NCI-H1105 treated with DMSO at 0.1 percent for 48 hours (cell line): Measurements from ENCODE around the gene MTMR12.
"Not testable (repeated sequence)": the region's sequence is repeated elsewhere in the genome, so short reads cannot be mapped to it uniquely, and the experiment has no call there.

Experiments
- DNase-seq: peaks from one replicate; lab custom pipeline; 2025; lab: John Stamatoyannopoulos, UW

Gene MTMR12

DNA sequence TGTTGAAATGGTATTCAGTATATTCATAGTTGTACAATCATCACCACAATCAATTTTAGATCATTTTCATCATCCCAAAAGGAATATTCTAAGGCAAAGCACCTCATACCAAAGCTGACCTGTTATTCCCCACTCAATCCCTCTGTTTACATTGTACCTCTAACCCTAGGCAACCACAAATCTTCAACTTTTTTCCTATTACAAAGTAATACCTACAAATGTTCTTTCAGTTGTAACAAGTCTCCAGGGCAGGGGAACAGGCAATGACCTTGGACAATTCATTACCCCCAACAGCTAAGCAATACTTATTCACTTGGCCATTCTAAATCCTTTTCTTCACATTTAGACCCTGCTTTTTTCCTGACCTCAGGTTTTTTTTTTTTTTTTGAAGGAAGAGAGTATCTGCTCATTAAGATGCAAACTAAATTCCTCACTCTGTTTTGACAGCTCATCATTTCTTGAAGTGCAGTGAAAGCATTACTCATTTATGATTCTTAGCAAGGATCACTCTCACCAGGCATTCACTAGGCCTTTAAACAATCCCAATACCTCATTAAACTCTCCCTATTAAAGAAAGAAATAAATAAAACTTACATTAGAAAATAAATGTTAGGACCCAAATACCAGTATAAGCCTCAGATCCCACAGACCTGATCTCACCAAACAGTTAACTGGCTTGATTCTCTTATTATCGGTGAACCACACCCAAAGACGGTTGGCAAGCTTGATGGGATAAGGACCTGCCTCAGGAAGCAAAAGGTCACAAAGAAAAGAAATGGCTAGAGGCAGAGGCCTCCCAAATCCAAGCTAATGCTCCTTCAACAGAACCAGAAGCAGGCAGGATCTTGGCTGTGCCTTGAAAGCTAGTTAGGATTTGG lies 15.3 kb downstream of the MTMR12 start:
- DNase-seq: no peak

DNA sequence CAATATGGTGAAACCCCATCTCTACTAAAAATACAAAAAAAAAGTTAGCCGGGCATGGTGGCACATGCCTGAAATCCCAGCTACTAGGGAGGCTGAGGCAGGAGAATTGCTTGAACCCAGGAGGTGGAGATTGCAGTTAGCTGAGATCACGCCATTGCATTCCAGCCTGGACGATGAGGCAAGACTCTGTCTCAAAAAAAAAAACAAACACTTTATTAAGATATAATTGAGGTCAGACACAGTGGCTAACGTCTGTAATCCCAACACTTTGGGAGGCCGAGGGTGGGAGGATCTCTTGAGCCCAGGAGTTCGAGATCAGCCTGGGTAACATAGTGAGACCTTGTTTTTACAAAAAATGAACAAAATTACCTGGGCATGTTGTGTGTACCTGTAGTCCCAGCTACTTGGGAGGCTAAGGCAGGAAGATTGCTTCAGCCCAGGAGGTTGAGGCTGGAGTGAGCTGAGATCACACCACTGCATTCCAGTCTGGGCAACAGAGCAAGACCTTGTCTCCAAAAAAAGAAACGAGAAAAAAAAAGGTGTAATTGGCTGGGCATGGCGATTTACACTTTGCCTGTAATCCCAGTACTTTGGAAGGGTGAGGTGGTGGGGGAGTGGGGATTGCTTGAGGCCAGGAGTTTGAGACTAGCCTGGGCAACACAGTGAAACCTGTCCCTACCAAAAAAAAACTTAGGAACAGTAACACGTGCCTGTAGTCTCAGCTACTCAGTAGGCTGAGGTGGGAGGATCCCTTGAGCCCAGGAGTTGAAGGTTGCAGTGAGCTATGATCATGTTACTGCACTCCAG lies 16.6 kb downstream of the MTMR12 start:
- DNase-seq: not testable (repeated sequence)

DNA sequence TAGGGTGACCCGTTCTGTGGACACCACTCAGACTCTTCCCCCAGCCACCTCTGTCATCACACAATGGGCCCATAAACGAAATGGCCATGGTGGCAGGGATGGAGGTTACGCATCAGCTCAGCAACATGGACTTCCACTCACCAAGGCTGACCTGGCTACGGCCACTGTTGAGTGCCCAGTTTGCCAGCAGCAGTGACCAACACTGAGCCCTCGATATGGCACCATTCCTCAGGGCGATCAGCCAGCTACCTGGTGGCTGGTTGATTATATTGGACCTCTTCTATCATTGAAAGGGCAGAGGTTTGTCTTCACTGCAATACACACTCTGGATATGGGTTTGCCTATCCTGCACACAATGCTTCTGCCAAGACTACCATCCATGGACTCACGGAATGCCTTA lies 21.1 kb downstream of the MTMR12 start:
- DNase-seq: no peak

DNA sequence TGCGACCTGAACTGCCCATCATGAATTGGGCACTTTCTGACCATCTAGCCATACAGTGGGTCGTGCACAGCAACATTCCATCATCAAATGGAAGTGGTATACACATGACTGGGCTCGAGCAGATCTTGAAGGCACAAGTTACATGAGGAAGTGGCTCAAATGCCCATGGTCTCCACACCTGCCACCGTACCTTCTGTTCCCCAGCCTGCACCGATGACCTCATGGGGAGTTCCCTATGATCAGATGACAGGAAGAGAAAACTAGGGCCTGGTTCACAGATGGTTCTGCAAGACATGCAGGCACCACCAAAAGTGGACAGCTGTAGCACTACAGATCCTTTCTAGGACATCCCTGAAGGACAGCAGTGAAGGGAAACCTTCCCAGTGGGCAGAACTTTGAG lies 21.8 kb downstream of the MTMR12 start:
- DNase-seq: no peak

DNA sequence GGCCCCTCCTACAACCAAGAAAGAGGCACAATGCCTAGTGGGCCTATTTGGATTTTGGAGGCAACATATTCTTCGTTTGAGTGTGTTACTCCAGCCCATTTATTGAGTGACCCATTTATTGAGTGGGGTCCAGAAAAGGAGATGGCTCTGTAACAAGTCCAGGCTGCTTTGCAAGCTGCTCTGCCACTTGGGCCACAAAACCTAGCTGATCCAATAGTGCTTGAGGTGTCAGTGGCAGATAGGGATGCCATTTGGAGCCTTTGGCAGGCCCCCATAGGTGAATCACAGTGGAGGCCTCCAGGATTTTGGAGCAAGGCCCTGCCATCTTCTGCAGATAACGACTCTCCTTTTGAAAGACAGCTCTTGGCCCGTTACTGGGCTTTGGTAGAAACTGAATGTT lies 22.2 kb downstream of the MTMR12 start:
- not testable (repeated sequence) for DNase-seq

DNA sequence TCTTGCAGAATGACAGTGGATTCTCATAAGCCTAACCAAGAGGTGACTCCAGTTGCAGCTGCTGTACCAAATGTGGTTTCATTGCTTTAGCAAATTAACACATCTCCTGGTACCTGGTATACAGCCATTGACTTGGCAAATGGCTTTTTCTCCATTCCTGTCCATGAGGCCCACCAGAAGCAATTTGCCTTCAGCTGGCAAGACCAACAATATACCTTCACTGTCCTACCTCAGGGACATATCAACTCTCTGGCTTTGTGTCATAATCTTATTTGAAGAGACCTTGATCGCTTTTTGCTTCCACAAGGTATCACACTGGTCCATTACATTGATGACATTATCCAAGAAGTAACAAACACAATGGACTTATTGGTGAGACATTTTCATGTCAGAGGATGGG lies 22.8 kb downstream of the MTMR12 start:
- DNase-seq: not testable (repeated sequence)

DNA sequence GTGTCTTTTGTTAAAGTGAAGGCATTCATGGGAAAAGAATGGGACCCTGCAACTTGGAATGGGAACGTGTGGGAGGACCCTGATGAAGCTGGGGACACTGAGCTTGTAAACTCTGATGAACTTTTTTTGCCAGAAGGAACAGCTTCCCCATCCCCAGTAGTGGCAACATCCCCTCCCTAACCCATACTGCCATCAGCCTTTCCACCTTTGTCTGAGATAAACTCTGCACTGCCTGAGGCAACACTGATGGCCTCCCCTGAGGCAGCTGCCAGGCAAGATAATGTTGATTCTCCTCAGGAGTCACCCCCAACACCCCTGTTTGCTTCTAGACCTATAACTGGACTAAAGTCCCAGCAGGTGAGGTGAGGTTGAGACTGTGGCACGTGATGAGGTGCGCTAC lies 24.6 kb downstream of the MTMR12 start:
- not testable (repeated sequence) for DNase-seq

DNA sequence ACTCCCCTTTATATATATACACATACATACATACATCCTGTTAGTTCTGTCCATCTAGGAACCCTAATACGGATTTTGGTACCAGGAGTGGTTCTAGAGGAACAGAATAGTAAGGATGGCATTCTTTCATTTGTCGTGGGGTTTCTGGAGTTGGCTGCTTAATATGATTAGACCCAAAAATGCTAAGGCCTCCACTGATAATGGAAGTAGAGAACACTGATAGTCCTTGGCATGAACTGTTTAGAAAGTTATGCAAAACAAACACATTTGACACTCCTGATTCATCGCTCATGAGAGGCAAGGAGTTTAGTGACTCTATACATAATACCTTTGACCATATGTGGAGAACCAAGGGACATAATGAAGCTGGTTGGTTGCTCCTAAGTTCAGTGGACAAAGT lies 25.2 kb downstream of the MTMR12 start:
- DNase-seq: not testable (repeated sequence)

DNA sequence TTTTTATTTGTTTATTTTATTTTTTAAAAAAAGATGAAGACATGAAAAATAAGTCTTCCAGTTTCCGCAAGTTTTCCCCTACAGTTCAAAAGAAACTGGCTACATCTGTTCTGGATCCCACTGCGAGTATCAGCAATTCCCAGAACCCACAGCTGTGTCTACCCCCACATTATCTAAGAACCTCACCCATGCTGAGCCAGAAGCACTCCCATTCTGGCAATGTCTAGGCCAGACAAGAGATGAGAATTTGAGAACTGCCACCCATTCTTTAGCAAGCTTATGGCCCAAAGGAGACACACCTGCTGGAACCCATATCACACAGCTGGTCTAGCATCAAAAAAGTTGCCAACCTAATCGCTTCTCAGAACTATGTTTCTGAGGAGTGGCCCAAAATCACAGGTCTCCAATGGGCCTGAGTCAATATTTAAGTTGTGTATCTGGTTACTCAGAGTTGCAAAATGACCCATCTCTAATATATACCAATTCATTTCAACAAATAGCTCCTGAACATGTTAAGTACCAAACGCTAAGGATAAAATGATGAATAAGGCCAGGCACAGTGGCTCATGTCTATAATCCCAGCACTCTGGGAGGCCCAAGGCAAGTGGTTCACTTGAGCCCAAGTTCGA lies 27.1 kb downstream of the MTMR12 start:
- no peak for DNase-seq

DNA sequence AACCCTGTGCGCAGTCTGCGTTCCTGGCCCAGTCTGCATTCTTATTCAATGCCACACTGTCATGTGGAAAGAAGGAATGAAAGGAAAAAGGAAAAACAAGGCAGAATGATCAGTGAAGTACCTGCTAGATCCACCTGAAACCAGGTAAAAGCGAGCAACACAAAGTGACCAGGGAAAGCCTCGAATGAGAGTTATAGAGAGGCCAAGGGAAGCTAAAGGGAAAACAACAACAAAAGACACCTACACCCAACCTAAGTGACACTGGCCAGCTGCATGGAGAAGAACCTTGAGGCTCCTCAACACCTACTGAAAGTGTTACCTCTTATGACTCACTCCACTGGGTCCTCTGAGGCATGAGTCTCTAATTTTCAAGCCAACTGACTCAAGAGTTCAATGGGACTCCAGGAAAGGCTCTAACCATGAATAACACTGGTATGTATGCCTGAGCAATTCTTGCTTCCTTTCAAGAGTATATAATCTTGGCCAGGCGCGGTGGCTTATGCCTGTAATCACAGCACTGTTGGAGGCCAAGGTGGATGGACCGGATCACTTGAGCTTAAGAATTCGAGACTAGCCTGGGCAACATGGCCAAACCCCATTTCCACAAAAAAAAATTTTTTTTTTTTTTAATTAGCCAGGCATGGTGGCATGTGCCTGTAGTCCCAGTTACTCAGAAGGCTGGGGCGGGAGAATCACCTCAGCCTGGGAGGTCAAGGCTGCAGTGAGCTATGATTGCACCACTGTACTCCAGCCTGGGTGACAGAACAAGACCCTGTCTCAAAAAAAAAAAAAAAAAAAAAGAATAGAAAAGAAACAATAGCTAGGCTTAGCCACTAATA lies 29.0 kb downstream of the MTMR12 start:
- no peak for DNase-seq

DNA sequence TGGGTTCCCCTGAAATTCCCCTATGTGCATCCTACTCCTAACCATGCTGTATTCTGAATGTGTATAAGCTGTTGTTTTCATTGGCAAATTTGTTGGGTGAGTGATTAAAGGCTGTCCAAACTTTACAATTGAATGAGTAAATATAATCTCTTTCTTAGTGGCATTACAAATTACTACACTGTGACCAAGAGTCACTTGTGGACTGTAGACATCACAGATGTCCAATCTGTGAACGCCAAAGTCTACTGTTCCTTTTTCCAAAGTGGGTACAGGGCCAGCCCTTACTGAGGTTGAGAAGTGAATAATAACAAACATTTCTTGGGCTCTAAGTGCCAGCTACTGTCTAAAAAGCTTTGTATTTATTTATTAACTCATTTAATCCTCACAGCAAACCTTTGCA lies 29.7 kb downstream of the MTMR12 start:
- DNase-seq: no peak

DNA sequence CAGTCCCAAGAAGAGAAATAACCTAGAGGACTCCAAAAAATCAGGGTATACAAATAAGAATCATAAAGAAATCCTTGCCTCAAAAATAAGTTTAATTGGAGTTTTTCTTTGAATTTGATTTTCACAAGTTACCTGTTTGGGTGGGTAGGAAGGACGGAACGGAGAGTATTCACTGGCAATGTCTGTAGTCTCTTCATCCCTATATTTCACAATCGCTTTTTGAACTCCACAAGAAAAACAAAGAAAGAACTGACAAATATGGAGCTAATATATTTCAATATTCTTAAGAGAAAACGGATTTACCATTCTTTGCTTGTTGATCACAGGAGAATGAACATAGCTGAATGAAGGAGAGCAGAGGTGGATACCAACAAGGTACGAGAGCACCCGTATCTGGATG lies 30.1 kb downstream of the MTMR12 start:
- no peak for DNase-seq

DNA sequence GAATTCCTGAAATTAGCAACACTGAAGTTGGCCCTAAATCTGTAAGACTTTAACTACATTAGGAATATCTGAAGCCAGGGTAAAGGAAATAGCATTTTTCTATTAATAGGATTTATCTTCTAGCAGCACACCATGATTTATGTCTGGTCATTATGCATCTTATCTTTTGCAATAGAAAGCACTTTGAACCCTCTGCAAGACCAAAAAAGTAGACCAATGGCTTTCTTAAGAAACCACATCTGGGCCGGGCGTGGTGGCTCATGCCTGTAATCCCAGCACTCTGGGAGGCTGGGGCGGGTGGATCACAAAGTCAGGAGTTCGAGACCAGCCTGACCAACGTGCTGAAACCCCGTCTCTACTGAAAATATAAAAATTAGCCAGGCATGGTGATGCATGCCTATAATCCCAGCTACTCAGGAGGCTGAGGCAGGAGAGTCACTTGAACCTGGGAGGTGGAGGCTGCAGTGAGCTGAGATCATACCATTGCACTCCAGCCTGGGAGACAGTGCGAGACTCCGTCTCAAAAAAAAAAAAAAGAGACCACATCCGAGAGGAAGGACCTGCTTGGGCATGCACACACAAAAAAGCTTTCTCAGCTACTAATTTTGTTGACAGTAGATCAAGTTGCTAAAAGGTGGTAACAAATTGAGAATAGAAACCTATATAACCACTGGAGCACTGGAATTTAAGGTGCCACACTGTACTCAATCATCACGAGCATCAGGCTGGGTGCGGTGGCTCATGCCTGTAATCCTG lies 31.2 kb downstream of the MTMR12 start:
- peak; percentile 2 for DNase-seq

DNA sequence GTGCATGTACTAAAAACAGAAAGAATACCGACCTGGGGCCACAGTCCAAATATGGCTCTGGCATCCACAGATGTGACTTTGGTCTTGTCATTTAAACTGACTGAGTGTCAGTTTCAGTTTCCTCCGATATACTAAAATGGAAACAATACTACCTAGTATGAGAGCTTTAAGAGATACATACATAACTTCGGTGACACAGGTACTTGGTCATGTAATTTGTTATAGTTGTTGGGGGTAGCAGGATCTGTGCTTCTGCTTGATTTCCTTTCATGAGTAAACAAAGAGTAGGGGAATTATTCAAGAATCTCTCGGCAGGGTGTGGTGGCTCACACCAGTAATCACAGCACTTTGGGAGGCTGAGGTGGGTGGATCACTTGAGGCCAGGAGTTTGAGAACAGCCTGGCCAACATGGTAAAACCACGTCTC lies 32.1 kb downstream of the MTMR12 start:
- DNase-seq: no peak

DNA sequence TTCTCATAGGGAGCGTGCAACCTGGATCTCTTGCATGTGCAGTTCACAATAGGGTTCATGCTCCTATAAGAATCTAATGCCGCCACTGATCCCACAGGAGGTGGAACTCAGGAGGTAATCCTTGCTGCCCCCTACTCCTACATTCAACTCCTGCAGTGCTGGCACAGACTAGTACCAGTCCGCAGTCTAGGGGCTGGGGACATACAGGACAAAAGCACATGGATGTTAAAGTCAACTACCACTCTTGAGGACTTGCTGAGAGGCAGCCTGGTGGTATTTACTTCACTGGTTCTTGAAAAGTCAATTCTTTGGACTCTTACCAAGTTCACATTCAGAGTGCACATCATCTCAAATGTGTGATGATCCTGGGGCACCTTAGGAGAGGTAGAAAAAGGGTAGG lies 33.0 kb downstream of the MTMR12 start:
- no peak for DNase-seq

DNA sequence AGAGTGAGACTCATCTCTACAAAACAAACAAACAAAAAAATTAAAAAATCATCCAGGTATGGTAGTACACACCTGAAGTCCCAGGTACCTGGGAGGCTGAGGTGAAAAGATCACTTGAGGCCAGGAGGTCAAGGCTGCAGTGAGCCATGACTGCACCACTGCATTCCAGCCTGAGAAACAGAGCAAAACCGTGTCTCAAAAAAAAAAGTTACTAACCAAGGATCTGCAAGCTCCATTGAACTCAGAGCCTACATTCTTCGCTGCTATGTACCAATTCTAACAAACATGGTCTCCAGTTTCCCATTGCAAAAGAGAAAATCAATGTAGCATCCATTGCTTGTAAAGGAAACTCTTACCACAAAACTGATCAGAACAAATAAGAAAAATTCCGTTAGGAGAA lies 33.5 kb downstream of the MTMR12 start:
- no peak for DNase-seq

DNA sequence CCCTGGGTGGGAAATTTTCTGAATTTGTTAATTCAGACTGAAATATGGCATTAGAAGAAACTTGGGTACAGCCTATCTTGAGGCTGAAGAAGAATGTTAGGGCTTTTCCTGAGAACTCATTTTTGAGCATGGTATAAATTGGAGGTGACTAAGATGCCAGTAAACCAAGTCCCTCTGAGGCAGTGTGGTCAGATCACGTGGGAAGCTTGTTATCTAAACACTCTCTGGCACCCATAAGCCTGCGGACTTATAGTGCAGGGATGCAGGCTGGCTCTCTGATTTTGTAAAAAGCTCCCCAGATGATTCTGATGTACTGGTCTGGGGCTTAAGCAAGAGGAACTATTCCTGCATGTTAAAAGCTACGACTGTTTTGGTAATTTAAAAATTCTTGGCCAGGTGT lies 34.3 kb downstream of the MTMR12 start:
- DNase-seq: no peak

DNA sequence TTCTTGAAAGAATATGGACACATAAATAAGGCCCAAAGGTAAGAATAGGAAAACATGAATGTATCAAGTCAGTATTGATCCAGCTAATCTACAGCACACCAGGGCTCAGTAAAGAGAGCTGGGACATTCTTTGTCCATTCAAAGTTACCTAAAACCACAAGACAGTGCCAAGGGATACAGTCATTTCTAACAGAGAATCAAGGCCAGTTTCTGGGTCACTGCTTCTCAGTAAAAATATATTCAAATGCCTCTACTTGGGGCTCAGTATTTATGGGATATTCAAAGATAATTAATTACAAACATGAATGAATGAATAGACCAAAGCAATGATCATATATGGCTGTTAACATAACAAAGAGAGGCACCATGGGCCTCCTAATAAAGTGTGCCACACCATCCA lies 34.9 kb downstream of the MTMR12 start:
- no peak for DNase-seq

DNA sequence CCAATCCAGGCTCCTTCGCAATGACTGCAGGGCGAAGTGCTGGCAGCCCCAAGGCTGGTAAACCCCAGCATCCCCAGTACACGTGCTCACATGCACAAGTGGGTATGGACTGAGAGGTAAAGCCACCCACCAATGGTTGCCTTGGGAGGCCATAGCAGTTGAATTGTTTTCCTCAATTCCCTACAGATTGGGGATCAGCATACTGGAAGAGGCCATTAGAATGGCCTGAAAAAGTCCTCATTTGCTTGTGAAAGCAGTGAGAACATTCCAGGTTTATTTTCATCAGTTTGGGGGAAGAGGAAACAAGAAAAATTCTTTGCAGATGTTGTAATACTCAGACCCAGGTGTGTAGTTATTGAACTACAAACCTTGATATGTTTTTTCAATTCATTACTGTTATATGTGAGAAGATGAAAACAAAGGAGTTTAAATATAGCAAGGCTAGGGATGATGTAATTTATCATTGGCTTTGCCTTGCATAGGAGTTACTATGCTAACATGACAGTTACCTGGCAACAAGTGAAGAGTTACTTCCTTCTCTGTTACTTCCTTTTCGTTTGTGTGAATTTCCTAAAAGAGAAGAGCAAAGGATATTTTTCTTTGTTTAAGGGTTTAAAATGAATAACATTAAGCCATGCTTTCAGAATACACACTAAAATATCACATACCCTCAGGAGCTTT lies 36.4 kb downstream of the MTMR12 start:
- DNase-seq: no peak

DNA sequence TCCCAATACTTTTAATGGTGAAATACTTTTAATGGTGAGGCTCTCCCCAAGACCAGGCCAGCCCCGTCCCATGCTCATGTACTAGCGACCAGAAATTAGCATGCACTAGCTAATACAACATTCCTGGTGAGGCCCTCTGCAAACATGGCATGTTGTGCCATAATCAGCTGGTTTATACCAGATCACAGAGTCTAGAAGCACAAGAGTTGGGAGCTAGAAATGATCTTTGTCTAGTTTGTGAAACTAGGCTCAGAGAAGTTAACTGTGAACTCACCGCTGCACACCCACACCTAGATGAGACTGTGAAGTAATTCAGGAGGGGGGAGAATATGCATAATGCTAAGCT lies 37.4 kb downstream of the MTMR12 start:
- no peak for DNase-seq
